GM18520 (cell line): ENCODE results near the gene RNF217.
"Not testable (repeated sequence)": the region's sequence is repeated elsewhere in the genome, so short reads cannot be mapped to it uniquely, and the experiment has no call there.

Experiments used
- ATAC-seq: cut with Tn5 transposase; IDR thresholded peaks from one replicate; pipeline ENCODE4 v1.9.1; 2021; ENCODE audit not compliant: unreplicated experiment

The RNF217 gene

DNA sequence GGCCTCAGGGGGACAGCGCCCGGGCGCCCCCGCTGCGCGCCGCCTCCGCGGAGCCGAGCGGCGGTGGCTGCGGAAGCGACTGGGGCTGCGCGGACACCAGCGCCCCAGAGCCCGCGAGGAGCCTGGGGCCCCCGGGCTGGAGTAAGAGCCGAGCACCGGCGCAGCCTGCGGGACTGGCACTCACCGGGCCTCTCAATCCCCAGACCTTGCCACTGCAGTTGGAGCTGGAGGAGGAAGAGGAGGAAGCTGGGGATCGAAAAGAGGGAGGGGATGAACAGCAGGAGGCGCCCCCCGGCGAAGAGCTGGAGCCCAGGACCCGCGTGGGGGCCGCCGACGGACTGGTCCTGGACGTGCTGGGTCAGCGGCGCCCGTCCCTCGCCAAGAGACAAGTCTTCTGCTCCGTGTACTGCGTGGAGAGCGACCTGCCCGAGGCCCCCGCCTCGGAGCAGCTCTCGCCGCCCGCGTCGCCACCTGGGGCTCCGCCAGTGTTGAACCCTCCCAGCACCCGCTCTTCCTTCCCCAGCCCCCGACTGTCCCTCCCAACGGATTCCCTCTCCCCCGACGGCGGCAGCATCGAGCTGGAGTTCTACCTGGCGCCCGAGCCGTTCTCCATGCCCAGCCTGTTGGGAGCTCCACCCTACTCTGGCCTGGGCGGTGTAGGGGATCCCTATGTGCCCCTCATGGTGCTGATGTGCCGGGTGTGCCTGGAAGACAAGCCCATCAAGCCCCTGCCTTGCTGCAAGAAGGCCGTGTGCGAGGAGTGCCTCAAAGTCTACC lies 590 bp downstream of the RNF217 start:
- no peak for ATAC-seq

DNA sequence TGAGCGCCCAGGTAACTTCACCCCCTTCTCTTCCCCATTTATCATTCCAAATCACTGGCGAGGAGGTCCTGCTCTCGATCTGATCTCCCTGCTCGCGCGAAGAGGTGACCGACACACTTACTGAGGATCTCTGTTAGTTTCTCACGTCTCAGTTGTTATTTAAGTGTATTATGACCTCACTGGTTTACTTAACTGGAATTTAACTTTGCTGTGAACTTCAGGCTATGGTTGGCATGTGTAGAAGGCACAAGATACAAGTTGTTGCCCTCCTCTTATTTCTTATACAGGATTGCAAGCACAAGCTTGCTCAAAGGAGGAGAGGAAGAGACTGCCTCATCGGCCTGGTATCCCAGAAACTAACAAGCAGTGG lies 1.2 kb downstream of the RNF217 start:
- no peak for ATAC-seq

DNA sequence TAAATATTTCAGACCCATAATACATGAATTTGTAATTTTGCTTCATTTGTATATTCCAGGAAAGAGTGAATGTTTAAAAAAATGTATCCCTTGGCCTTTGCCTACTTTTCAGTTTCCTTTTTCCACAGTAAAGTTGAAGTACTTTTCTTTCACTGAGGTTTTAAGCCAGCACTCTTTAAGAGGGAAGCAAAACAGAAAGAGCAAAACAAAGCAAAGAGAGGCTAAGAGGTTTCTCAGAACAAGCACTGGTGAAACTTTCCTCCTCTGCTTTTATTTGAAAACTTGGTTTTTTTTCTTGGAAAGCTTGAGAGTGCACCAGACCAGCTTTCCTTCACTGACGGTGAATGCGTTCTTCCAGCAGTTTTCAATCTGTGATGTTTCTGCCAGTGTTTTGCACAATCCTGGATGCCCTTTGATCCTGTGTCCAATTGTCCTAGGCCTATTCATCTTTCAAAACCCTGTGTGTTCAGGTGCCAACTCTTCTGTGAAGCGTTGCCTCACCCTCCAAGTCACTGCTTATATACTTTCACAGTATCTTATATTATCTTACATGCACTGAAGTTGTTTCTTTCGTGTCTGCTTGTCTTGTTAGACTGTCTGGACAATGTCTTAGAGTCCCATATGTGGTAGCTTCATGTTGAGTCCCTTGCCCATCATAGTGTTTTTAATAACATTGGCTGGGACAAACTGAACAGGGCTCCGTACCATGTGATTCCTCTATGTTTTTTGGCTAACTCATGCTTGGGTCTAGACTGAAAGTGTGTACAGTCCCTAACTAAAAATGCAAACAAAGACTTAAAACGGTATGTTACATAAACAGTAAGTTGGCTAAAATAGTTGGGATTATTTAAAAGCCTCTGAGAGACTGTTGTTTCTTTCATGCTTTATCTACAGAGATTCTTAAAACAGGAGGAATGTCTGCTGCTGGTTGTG lies 1.9 kb downstream of the RNF217 start:
- no peak for ATAC-seq

DNA sequence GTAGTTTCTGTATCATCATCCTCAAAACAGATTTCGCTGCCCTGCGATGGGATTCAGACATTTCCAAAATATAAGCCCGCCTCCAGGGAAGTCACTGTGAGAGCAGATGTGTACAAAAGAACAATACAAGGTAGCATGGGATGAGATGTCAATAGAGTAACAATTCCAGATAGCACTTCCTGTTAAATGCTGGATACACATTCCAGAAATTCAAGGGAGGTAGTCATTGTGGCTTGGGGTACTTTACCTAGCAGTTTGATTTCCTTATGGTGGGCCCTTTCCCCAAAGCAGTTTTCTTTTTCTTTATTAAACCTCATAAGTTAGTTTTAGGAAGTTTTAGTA lies 2.5 kb downstream of the RNF217 start:
- ATAC-seq: no peak

DNA sequence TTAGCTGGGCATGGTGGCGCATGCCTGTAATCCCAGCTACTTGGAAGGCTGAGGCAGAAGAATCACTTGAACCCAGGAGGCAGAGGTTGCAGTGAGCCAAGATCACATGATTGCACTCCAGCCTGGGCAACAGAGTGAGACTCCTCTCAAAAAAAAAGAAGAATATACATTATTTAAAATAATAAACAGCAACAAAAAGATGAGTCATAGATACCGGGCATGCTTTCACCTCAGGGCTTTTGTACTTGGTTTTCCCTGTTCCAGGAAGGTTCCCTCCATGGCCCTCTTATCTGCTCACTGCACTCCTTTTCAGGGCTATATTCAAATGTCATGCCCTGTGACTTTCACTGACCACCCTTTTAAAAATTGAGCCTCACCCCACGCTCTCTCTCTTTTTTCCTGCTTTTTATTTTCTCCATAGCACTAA lies 3.2 kb downstream of the RNF217 start:
- ATAC-seq: not testable (repeated sequence)

DNA sequence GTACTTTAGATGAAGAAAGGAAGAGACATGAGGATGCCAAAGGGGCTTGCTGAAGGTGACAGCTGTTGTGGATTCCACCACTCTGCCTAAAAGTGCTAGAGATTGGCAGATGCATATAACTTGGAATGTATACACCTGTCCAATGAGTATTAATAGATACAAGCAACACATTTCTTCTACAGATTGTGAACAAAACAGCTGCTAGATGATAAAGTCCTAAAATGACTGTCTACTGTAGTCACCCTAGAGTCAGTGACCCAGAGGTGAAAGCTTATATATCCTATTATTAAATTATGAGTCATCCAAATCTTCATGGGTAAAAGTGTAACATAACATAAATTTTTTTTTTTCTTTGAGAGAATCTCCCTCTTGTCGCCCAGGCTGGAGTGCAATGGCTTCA lies 5.2 kb downstream of the RNF217 start:
- ATAC-seq: no peak

DNA sequence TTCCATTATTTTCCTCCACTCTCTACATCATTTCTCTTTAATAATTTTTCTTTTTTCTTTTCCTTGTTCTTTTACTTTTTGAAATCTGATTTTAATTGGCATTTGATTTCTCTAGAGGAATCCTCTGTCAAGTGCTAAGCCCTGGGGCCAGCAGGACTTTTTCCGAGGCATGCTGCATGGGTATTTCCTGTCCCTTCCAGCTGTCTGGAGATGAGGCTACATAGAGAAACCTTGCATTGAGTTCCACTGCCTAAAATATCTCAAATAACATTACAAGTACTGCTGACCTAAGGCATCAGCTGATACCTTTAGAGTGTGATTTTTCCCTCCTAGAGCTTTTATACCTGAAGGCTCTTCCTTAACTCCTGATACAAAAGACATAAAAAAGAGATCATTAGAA lies 6.2 kb downstream of the RNF217 start:
- no peak for ATAC-seq

DNA sequence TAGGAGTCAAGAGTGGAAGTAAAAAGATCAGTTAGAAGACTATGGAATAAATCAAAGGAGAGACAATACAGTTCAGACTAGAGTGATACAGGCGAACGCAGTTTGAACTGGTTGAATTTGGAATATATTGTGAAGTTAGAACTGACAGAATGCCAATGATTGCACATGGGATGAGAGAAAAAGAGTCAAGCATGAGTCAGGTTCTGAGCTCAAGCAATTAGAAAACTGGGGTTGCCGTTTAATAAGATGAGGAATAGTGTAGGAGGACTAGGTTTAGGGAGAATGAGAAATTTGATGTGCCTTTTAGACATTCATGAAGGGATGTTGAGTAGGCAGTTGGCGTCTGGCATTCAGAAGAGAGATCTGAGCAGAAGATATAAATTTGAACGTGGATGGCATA lies 8.0 kb downstream of the RNF217 start:
- no peak for ATAC-seq

DNA sequence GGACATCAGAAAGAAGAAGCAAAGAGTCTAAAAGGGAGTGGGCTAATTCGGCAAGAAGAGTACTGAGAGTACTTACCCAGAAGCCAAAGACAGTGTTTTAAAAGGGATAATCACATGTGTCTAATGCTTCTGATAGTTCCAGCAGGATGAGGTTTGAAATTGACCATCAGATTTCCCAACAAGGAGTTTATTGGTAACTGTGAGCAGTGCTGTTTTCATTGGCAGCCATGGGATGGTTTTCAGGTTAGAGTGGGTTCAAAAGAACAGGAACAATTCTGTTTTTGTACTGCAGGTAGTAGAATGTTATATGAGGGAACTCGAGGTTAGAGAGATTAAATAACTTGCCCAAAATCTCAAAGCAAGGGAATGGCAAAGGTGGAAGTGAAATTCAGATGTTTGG lies 8.5 kb downstream of the RNF217 start:
- ATAC-seq: no peak

DNA sequence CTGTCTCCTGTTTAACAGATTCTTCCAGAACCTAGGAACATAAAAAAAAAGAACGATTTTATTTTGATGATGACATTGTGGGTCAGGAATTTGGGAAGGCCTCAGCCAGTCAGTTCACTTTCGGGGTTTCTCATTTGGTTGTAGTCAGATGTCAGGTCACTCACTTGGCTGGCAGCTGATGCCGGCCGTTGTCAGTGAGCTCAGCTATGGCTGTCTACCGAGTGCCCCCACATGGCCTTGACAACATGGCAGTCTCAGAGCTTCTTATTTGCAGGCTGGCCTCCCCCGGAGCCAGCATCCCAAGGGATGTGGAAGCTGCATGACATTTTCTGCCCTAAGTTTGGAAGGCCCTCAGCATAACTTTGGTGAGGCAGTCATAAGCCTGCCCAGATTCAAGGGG lies 11.5 kb downstream of the RNF217 start:
- ATAC-seq: no peak

DNA sequence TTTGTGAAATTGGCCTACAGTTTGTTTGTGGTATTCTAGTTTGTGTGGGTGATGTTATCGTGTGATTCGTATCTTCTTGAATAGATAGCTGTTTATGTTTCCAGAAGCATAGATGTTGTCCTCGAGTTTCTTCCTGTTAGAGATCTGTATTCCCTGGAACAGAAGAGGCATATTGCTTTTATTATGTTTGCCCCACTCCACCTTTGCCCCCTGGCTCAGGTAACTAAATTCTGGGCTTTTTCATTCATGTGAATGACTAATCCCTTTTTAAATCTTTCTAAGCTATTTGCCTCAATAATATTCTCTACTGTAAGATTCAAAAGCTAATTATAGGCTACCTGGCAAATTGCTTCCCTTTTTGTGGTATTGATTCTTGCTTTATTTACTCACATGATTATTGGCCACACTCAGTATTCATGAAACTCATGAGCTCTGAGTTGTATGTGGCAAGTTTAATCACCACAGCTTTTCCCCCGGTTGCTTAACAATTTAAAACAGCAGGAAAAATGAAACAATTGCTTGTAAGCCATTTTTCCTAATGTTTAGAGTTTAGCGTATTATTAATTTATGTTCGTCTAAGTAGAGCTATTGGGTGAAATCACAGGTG lies 12.6 kb downstream of the RNF217 start:
- ATAC-seq: no peak

DNA sequence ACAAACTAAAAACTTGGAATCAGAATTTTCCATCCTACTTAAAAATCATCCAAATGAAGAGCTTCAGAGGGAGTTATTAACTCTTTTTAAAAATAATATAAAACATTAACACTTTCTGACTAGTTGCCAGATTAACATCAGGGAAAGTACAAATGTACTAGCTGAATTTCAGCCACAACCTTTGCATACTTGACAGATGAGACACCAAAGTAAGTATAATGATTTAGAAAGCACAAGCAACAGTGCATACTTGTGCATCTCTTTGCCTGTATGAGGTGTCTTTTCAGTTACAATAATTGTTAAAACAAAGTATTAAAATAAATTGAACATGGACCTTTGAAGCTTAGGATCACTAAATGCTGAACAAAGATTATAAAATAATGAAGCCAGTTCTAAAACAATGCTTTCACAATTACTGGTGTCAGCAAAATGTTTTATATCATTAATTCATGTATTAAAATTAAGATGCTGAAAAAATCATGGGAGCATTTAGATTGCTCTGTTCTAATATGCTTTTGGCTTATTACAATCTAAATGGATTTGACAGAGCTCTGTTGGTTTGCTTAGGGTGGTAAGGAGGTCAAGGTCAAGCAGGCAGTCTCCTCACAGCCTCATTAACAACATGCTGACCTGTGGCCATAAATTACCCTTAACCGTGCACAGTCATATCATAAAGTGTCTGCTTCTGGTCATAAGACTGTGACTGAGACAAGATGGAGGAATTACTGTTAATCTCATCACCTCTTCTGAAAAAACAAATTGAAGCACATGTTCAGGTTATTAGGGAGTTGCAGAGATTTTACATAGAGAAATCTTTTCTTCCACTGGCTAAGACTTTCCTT lies 15.1 kb downstream of the RNF217 start:
- peak; percentile 61 for ATAC-seq

DNA sequence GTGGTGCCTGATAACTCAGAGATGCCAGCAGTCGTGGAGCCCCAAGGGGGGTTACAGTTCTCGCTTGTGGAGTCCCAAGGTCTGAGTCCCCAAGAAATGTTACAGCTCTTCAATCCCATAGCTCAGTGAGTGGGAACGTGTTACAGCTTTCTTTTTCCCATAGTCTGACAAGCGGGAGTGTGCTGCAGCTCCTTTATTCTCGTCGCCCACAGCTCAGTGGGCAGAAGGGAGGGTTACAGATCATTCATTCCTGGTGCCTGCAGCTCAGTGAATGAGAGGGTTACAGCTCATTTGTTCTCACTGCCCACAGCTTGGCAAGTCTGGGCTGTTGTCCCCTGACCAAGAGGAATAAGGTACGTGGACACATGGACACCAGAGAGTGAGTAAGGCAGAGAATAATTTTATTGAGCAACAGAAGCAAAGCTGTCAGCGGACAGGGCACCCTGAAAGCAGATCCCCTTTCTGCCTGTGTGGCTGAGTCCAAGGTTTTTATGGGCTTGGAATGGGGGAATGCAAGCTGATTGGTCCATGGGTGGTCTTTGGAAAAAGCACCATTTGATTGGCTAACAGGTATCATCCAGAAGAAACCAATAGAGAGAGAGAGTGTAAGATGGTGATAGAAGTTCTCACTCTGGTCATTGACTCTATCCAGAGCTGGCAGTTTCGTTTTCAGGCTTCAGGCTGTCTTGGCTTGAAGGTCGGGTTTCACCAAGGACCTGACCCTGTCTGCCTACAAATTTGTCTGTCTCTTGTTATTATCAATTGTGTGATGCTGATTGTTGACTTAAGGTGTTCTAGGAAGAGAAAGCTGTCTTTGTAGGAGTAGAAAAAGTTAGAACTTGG lies 16.4 kb downstream of the RNF217 start:
- ATAC-seq: no peak

DNA sequence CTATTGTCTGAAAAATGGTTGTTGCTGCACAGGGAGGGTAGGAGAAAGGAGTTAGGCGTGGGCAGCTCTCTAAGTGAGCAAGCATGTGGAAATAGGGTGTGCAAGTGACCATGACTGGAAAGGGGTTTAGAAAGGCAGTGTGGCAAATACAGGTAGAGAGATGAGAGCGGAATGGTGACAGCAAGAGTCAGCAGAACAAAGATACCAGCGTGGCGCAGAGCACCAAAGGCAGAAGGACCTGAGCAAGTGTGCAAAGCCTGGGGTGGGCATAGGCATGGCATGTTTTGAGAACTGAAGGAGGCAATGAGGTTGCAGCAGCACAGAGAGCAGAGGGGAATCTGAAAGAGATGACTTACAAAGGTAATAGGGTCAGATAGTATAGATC lies 17.0 kb downstream of the RNF217 start:
- ATAC-seq: no peak

DNA sequence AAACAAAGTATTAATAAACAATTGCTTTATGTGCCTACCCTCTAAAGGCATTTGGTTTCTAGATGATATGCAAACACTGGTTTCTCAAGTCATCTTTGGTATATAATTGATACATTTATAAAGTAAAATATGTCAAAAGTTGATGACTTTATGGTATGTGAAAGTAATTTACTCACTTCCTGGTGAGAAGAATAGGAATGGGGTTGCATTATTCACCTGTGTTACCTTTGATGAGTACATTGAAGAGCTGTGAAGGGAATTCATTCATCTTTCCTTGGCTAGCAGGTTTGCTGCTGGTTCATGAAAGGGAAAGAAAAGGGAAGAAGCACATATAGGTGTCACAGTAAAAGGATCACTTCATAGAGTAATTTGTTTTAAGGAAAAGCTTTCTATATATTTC lies 20.4 kb downstream of the RNF217 start:
- ATAC-seq: no peak

DNA sequence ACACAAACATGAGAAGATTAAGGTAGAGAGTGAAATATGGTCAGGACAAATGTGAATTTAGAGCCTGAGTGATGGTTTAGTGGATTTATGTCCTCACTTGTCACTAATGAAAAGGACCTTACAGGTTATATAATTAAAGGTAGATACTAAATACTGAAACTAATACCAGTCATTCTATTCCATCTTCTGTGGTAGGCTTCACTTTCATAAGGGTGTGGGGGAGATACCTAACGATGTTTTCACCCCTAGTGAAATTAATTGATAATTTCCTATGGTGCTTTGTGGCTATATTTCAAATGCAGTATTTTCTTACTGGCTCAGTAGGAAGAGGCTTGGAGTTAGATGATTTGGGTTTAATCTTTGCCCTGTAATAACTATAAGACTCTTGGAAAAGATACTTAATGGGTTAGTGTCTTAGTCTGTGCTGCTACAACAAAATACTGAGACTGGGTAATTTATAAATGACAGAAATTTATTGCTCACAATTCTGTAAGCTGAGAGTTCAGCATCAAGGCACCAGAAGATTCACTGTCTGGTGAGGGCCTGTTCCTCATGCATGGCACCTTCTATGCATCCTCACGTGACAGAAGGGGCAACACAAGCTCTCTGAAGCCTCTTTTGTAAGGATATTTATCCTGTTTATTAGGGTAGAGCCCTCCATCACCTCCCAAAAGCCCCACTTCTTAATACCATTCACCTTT lies 21.3 kb downstream of the RNF217 start:
- ATAC-seq: peak; percentile 61

DNA sequence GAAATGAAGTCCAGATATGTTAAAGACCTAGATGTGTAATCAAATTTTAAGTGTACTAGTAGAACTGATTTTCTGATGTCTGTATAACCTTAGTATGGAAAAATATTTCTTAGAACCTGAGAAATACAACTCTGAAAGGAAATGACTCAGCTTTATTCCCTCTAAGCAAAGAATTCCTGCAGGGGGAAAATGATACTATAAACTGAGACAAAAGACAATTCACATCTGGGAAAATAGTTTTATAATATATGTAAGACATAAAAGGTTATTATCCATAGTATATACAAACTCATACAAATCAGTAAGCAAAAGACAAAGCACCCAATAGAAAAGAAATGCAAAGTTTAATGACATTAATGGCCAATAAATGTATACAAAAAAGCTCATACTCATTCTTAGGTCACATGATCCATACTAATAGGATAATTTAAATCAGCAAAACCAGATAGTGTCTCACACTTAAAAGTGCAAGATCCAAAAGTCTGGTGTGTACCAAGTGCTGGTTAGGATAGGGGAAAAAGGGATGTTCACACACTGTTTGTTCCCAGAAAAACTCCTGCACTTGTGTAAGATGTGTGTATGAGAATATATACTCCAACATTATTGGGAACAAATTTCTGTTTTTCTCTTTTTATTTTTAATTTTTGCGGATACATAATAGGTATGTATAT lies 22.6 kb downstream of the RNF217 start:
- ATAC-seq: no peak

DNA sequence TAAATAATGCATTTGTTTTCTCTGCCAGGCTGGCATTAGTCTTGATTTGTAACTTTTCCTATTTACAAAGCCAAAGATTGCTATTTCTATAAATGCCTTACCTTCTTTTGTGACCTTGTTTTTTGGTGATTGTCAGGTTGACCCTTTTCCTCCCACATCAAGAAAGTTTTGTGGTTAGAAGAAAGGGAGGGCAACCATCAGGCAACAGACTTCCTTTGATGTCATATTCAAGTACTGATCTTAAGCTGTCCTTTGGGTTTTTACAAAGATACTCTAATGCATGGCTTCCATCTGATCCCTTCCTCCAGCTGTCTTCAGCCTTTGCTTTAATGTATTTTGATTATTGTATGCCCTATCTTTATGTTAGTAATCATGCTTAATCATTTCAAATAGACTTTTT lies 23.9 kb downstream of the RNF217 start:
- ATAC-seq: no peak

DNA sequence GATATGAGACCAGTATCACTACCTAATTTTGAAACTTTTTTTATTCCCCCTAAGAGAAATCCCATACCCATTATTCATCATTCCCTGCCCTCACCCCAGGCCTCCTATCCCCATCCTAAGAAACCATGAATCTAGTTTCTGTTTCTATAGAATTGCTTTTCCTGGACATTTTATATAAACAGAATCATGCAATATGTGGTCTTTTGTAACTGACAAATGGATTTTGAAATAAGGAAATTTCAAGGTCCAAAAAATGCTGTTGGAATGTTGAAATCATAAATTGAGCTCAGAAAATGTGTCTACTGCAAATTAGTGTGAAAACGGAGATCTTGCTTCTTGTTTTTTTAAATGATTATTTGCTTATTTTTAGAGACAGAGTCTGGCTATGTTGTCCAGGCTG lies 25.1 kb downstream of the RNF217 start:
- no peak for ATAC-seq
